ENCODE measurements around the gene GALC. TPM values are rescaled to one million over a fixed set of nuclear protein-coding genes. Genes with fewer than 3 reads are reported as not detected.

The GALC gene
- total RNA-seq, 1 donor from 2014 or later = 13.9 TPM

DNA sequence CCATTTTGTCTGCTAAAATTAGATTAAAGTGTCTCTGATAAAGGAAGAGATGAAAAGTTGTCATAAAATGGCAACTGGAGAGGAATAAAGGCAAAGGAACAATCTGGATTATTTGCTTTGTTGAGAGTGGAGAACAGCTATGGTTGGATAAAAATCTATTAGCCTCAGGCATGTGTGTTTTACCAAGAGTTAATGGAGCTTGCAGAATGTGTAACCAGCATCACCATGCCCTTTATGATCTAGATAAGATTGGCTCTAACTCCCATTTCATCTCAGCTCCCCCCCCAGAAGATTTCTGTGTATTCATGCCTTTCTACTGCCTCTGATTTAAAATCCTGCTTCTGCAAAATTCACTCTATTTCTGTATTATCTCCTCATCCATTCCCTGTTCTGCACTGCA is 93.8 kb downstream of the GALC start:
- no peak for DNase-seq (ENCODE audit: low spot score)
- intact Hi-C loops (cut with DNase I) = loop anchor here (5.0 kb wide), 2 partner anchors 92 to 152 kb away; no protein-coding TSS in a partner anchor

DNA sequence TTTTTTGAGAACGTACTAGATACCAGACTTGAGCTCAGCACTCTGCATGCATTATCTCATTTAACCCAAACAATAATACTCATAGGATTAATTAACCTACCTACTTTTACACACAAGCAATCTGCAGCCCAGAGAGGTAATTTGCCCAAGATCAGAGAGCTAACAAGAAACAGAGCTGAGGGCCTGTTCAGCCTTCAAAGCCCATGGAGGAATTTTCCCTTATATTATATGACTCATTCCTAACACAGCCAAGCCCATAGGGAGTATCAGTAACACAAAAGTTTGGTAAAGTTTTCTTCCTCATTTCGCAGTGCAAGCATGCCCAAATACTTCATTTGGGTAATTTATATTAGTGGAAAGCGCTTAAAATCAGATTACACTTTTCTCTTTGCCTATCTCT is 94.7 kb downstream of the GALC start:
- DNase-seq (ENCODE audit: low spot score) = no peak
- intact Hi-C loops (cut with DNase I) = loop anchor here (5.0 kb wide), 2 partner anchors 91 to 151 kb away; no protein-coding TSS in a partner anchor

DNA sequence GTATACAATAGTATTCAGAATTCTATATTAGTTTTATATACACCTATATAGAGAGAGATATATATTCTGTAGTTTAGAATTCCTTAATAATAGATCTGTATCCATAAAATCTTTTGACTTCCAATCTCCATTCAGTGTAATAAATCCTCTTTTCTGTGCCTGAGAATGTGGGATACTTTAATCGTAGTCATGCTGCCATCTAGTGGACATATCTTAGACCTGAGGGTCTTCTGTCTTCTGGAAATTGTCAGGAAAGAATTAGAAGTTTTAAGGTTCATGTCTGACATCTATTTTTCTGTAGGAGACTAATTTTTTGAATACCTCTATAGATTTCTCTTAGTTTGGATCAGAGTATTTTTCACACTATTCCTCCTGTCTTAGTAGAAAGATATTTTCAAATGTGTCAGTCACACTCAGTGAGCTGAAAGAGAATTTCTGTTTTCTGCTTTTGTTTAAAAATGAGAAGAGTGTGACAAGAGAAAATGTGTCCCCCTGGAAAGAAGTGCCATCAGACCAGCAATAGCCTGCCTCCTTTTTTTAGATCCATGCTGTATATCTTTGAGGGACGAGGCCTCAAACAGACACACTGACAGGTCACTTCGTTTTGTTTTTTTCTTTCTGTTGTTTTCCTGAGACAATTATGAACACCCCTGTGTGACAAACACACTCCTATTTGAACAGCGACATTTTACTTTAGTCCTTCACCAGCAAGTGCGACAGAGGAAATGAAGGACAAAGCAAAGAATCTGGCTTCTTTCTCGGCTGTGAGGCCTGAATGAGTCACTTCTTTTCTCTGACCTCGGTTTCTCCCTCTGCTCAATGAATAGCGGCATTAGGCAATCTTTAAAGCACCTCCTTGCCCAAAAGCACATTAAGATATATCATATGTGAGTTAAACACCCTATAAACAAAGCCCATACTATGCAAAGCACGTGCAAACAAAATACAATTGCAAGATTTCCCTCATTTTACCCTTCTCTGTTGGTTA is 96.3 kb downstream of the GALC start:
- no peak for DNase-seq (ENCODE audit: low spot score)
- intact Hi-C loops (cut with DNase I) = loop anchor here (5.0 kb wide), 2 partner anchors 89 to 149 kb away; no protein-coding TSS in a partner anchor

DNA sequence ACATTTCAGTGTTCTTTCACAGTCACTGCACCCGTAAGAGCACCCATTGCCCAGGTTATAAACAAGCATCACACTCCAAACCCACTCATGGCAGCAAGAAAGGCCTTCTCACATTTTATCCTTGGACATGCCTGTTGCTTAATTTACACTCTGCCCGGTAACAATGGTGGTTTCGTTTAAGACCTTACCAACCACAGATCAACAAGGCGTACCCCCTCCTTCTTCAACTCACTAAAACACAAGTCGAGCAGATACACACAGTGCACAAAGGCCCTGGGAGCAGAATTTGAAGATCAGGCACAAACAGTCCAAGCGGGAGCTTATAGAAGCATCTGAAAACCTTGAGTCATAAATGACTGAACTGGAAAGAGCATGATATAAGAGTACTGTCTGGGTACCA is 98.1 kb downstream of the GALC start:
- no peak for DNase-seq (ENCODE audit: low spot score)
- intact Hi-C loops (cut with DNase I) = loop anchor here (5.0 kb wide), 2 partner anchors 88 to 148 kb away; no protein-coding TSS in a partner anchor

DNA sequence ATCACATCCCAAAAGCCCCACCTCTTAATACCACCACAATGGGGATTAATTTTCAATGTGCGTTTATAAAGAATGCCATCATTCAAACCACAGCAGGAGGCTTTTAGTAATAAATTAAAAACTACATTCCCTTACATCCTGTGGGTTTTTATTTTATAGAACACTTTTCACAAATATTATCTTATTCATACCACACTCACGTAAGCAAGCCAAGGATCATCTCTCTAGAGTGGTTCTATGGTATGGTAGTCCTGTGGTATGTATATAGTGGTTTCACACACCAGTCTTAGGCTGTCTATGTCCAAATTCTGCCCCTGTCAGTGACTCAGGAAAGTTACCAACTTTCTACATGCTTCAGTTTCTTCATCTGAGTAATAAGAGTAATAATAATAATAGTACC is 100.2 kb downstream of the GALC start:
- no peak for DNase-seq (ENCODE audit: low spot score)
- intact Hi-C loops (cut with DNase I) = no loop called here

DNA sequence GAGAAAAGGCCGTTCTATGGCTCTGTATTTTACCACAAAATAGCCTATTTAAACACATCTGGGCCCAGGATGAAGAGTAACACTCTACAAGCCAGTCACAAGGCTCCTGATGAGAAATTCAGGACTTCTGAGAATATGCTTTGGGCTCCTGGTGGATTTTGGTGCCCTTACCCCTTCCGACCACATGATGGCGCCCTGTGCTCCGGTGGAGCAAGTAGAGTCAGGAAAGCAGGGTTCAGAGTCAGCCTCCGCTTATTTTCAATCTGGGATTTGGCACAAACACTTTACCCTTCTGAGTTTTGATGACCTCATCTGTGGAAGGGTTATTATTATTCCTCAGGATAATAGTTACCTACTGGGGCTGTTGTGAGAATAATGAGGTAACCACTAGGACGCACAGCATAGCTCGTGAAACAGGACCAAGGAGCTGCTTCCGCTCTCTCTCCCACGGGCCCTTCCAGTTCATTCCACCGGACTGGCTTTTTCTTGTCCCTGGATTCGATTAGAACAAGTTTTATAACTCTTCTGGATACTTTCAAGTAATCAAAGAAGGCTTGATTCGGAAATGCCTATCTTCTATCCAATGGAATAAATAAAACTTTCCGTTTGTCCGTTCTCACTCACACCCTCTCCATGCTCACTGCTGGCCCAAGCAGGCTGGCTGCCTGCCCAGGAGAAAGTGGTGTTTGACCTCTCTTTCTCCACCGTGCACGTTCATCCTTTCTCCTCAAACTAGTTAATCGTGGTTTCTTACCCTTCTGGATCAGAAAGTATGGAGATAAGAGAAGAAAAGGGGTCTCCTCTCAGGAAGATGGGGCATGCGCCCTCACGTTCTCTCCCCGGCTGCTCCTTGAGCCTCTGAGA is 104.6 kb downstream of the GALC start:
- intact Hi-C loops (cut with DNase I) = no loop called here
- DNase-seq (ENCODE audit: low spot score) = no peak

DNA sequence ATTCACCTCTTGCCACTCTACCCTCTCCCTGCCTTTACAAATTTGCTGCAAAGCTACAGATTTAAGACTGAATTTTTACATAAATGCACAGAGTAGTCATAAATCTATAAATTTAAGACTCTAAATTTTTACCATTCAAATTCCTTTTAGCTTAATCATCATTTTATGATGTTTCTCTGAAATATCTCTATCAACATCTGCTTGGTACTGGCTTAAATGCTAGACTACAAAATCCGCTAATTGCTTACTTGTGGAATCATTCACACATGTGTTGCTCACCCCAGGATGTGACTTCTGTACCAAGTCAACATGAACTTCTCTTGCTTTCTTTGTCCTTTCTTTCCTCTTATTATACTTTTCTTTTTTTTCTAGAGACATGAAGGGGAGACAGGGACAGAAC is 109.2 kb downstream of the GALC start:
- DNase-seq (ENCODE audit: low spot score) = no peak
- intact Hi-C loops (cut with DNase I) = no loop called here

Other genes with a start within 250 kb of the GALC start
- gene GPR65, start 12.0 kb upstream of the GALC start, total RNA-seq = 0.57 TPM